KMS-11 (cell line): ENCODE data around the gene PCED1B.

ENCODE experiments used
- H2AFZ ChIP-seq: fragments of 200-600 bp; sonication (generic); 2 replicates; pipeline ENCODE4 v1.6.1; 2016; ENCODE audit warnings: antibody characterized with exemption, mixed run types, low read depth
- H3K27ac ChIP-seq: fragments of 200-600 bp; sonication (generic); 2 replicates; pipeline ENCODE4 v1.6.1; 2016; ENCODE audit warnings: mild to moderate bottlenecking, mixed run types
- H3K27me3 ChIP-seq: fragments of 200-600 bp; sonication (generic); 2 replicates; pipeline ENCODE4 v1.6.1; 2017; ENCODE audit warnings: mild to moderate bottlenecking, low read depth, mixed run types, moderate library complexity; ENCODE audit not compliant: insufficient read depth
- H3K36me3 ChIP-seq: fragments of 200-600 bp; sonication (generic); 2 replicates; pipeline ENCODE4 v1.6.1; 2017; ENCODE audit warnings: mild to moderate bottlenecking, mixed run types; ENCODE audit not compliant: insufficient read depth
- H3K4me1 ChIP-seq: fragments of 200-600 bp; sonication (generic); 2 replicates; pipeline ENCODE4 v1.6.1; 2016; ENCODE audit warnings: mild to moderate bottlenecking, low read depth, mixed run types; ENCODE audit not compliant: poor library complexity, severe bottlenecking
- H3K4me2 ChIP-seq: fragments of 200-600 bp; sonication (generic); 2 replicates; pipeline ENCODE4 v1.7.0; 2016; ENCODE audit warnings: mild to moderate bottlenecking, mixed run types
- H3K4me3 ChIP-seq: fragments of 200-600 bp; sonication (generic); IDR thresholded peaks from 2 replicates; pipeline ENCODE4 v1.6.1; 2017; ENCODE audit warnings: low read depth, low read length, mixed read lengths; ENCODE audit not compliant: insufficient read depth
- H3K79me2 ChIP-seq: fragments of 200-600 bp; sonication (generic); 2 replicates; pipeline ENCODE4 v1.6.1; 2016; ENCODE audit warnings: low read depth, mixed run types; ENCODE audit not compliant: insufficient read depth
- H3K9ac ChIP-seq: fragments of 200-600 bp; sonication (generic); 2 replicates; pipeline ENCODE4 v1.6.1; 2016; ENCODE audit warnings: mild to moderate bottlenecking, mixed run types
- H4K20me1 ChIP-seq: fragments of 200-600 bp; sonication (generic); 2 replicates; pipeline ENCODE4 v1.6.1; 2016; ENCODE audit warnings: mild to moderate bottlenecking, mixed run types; ENCODE audit not compliant: insufficient read depth
- TF ChIP-seq, protein P1 (sequence below): fragments of 200-600 bp; sonication (generic); conservative IDR thresholded peaks from 2 replicates; pipeline ENCODE4 v1.6.1; 2017; ENCODE audit warnings: low read depth, mild to moderate bottlenecking, antibody characterized with exemption, low read length, moderate library complexity, mixed read lengths

Gene PCED1B

DNA sequence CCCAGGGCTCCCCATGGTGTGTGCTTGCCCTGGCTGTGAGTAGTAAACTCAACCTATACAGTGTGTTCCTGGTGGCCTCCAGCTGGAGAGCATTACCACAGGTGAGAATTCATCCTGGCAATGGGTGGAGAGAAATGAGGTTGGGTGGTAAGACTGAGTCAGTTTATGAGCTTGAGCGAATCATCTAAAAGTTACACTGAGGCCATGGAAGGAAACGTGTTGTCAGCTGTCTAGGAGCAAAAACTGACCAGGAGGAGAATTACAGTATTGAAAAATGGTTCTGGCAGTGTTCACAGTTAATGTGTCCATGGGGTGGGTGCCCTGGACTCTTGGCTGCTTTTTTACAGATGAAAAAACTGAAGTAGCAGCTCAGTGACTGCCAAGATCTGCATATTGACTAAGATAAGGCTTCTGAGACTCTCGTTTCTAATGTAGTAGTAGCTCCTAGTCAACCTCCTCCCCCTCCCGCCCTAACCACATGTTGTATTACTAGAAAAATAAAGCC is 202.3 kb downstream of the PCED1B start:
- TF ChIP-seq, protein P1, sequence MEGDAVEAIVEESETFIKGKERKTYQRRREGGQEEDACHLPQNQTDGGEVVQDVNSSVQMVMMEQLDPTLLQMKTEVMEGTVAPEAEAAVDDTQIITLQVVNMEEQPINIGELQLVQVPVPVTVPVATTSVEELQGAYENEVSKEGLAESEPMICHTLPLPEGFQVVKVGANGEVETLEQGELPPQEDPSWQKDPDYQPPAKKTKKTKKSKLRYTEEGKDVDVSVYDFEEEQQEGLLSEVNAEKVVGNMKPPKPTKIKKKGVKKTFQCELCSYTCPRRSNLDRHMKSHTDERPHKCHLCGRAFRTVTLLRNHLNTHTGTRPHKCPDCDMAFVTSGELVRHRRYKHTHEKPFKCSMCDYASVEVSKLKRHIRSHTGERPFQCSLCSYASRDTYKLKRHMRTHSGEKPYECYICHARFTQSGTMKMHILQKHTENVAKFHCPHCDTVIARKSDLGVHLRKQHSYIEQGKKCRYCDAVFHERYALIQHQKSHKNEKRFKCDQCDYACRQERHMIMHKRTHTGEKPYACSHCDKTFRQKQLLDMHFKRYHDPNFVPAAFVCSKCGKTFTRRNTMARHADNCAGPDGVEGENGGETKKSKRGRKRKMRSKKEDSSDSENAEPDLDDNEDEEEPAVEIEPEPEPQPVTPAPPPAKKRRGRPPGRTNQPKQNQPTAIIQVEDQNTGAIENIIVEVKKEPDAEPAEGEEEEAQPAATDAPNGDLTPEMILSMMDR, result no peak
- Histone ChIP-seq H3K9ac (no peak overlapping the region), H3K4me1 (peaks cover 6% of the 10 kb centered on the region), H3K79me2 (no peaks in the 10 kb centered on the region), H2AFZ (no peak overlapping the region), H3K27ac (no peak overlapping the region), H4K20me1 (no peaks in the 10 kb centered on the region), H3K36me3 (no peaks in the 10 kb centered on the region), H3K27me3 (no peaks in the 10 kb centered on the region), H3K4me2 (no peak overlapping the region), H3K4me3 (no peak overlapping the region)

DNA sequence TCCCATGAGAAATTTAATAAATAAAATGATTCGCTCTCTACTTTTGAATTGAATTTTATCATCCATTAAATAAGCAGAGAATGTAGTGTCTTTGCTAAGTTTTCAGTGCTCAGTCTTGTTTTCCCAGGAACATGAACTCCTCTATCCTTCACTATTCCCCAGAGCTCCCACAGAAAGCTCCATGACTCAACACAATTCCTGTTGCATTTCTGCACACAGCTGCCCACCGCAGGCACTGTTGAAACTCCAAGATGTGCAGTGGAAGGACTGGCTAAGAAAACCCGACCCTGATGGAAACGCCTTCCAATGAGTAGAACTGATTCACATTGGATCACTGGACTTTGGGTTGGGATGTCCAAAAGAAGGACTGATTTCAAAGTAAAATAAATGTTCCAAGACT is 202.8 kb downstream of the PCED1B start:
- Histone ChIP-seq H3K9ac (no peak overlapping the region), H4K20me1 (no peaks in the 10 kb centered on the region), H3K4me1 (peaks cover 1% of the 10 kb centered on the region), H2AFZ (no peak overlapping the region), H3K36me3 (no peaks in the 10 kb centered on the region), H3K27me3 (no peaks in the 10 kb centered on the region), H3K79me2 (no peaks in the 10 kb centered on the region), H3K4me3 (no peak overlapping the region), H3K4me2 (no peak overlapping the region), H3K27ac (no peak overlapping the region)
- TF ChIP-seq, protein P1, result no peak
